Activated naive CD4-positive, alpha-beta T cell treated with anti-CD3 and anti-CD28 coated beads for 36 hours (primary cell): ENCODE data around the gene PIK3R2. TPM values are rescaled to one million over a fixed set of nuclear protein-coding genes. Genes with fewer than 3 reads are reported as not detected.

Experiments
- CTCF ChIA-PET: fragments of 350-600 bp; sonication (Branson Sonifier 250); formaldehyde crosslinking; loops from one replicate; lab custom pipeline; 2021; ENCODE audit warnings: antibody characterized with exemption; lab: Charles Lee
- DNase-seq: peaks from one replicate; pipeline ENCODE4 v3.0.0-alpha.2; 2020
- H3K27ac Mint-ChIP-seq: one replicate; pipeline ENCODE4 v1.8.0; 2021; ENCODE audit warnings: mild to moderate bottlenecking, mixed read lengths
- H3K27me3 Mint-ChIP-seq: one replicate; pipeline ENCODE4 v1.8.0; 2021; ENCODE audit warnings: low read depth, mixed read lengths
- H3K36me3 Mint-ChIP-seq: one replicate; pipeline ENCODE4 v1.8.0; 2021; ENCODE audit warnings: low read depth, mixed read lengths
- H3K4me1 Mint-ChIP-seq: one replicate; pipeline ENCODE4 v1.8.0; 2021; ENCODE audit warnings: low read depth, mixed read lengths
- H3K4me3 Mint-ChIP-seq: one replicate; pipeline ENCODE4 v1.8.0; 2021; ENCODE audit warnings: mild to moderate bottlenecking, moderate library complexity, mixed read lengths
- H3K9me3 Mint-ChIP-seq: one replicate; pipeline ENCODE4 v1.8.0; 2021; ENCODE audit warnings: mixed read lengths
- intact Hi-C: fragments of 100-400 bp; cut with micrococcal nuclease; formaldehyde crosslinking; loops from one replicate; pipeline ENCODE4 v1.15.1; 2023
- total RNA-seq, 2 experiments: library from RNA; stranded (reverse); gene quantifications; one replicate each; pipeline ENCODE4 v1.2.3, GENCODE V29; 2021

PIK3R2 gene
- total RNA-seq, 2 experiments from 2014 or later: 16.1 to 16.3 TPM

- Mint-ChIP-seq H3K4me1 (no peaks in the 10 kb centered on the region), H3K27ac (no peak overlapping the region), H3K4me3 (no peak overlapping the region), H3K9me3 (no peaks in the 10 kb centered on the region), H3K27me3 (no peaks in the 10 kb centered on the region), H3K36me3 (no peaks in the 10 kb centered on the region)
- intact Hi-C loops: no loop called here
- DNase-seq: no peak
- CTCF ChIA-PET: interaction anchor here (0.6 kb wide), 3 partner anchors 87 to 215 kb away, joined by 3 to 4 read pairs (median 4); no protein-coding TSS in a partner anchor
Measured at GRCh38 chr19:18185538-18185937, 32.6 kb downstream of the PIK3R2 start.

DNA sequence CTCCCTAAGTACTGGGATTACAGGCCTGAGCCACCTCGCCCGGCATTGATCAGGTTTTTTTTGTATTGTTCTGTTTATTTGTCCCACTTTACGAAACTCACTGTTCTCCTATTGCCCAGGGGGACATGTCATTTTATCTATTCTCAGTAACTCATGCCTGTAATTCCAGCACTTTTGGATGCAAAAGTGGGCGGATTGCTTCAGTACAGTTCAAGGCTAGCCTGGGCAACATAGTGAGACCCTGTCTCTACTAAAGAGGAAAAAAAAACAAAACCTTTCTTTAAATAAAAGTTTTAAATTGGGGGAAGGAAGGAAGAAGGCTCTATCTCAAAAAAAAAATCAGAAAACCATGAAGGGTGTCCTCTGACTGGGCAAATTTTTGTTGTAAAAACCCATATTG, 37.3 kb downstream of the PIK3R2 start:
- peaks cover 19% of the 10 kb centered on the region for H3K4me1 Mint-ChIP-seq
- no peaks in the 10 kb centered on the region for H3K27me3 Mint-ChIP-seq
- H3K27ac Mint-ChIP-seq: no peak overlapping the region
- CTCF ChIA-PET: interaction anchor here (1.4 kb wide), 1 partner anchor 59 kb away, joined by 6 read pairs; no protein-coding TSS in a partner anchor
- H3K36me3 Mint-ChIP-seq: no peaks in the 10 kb centered on the region
- intact Hi-C loops: loop anchor here (5.0 kb wide), 1 partner anchor 243 kb away; no protein-coding TSS in a partner anchor
- no peak for DNase-seq
- no peaks in the 10 kb centered on the region for H3K9me3 Mint-ChIP-seq
- no peak overlapping the region for H3K4me3 Mint-ChIP-seq

GRCh38 chr19:18191640-18192062, 38.7 kb downstream of the PIK3R2 start:
- no peaks in the 10 kb centered on the region for H3K36me3 Mint-ChIP-seq
- H3K27me3 Mint-ChIP-seq: no peaks in the 10 kb centered on the region
- no peak for DNase-seq
- CTCF ChIA-PET: interaction anchor here (0.8 to 3.5 kb wide), 8 partner anchors 9 to 199 kb away, joined by 3 to 28 read pairs (median 4); partner anchors contain the start of gene RAB3A
- H3K9me3 Mint-ChIP-seq: no peaks in the 10 kb centered on the region
- intact Hi-C loops: loop anchor here (1.0 to 5.0 kb wide), 10 partner anchors 17 to 331 kb away; partner anchors contain the start of genes ELL, LSM4 and PGPEP1
- H3K4me3 Mint-ChIP-seq: peak overlapping the region; percentile 83
- H3K27ac Mint-ChIP-seq: peak overlapping the region; percentile 90
- H3K4me1 Mint-ChIP-seq: peaks cover 19% of the 10 kb centered on the region

DNA sequence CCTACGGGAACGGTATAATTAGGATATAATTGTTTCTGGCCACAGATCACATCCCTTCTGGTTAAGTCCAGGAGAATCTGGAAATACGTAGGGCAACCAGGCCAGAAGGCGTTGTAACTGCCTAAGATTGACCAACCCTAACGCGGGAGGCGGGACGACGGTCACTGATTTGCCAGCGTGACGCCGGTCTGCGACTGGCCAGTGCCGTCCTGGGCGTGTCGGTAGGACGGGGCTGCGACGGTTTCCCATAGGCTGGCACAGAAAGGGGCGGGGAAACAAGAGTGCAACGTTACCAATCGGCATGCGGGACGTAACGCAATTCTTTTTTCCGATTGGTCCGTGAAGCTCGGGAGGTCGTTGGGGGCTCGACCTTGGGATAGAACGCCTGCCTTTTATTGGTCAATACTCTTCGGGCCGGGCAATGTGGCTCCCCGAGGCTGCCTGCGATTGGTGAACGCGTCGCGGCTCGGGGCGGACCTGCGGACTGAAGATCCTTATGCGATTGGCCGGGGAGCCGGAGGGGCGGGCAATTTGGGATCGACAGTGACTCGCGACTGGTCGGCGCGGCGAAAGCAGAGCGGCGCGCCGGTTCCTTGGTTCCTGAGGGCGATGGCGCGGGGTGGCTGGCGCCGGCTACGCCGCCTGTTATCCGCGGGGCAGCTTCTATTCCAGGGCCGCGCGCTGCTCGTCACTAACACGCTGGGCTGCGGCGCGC, 39.9 kb downstream of the PIK3R2 start, which contains the start of gene MPV17L2:
TSS of gene MPV17L2 (plus strand) at position 546 of the 715 bp plus-strand sequence. CDS start at position 610, 64 bp downstream.
- Mint-ChIP-seq H3K4me3 (peak within 1 kb of the TSS; percentile 83), H3K9me3 (no peaks in the 10 kb centered on the region), H3K27me3 (no peaks in the 10 kb centered on the region), H3K4me1 (peaks cover 19% of the 10 kb centered on the region), H3K27ac (peak within 1 kb of the TSS; percentile 90), H3K36me3 (no peaks in the 10 kb centered on the region)
- intact Hi-C loops: loop anchor here (1.0 to 5.0 kb wide), 11 partner anchors 11 to 329 kb away; partner anchors contain the start of genes ELL, LSM4, PGPEP1 and RAB3A
- CTCF ChIA-PET: interaction anchor here (0.6 to 3.5 kb wide), 10 partner anchors 11 to 198 kb away, joined by 3 to 28 read pairs (median 4); partner anchors contain the start of gene RAB3A
- DNase-seq: peak; percentile 100

- no peak for DNase-seq
- peaks cover 19% of the 10 kb centered on the region for H3K4me1 Mint-ChIP-seq
- intact Hi-C loops: loop anchor here (1.0 to 5.0 kb wide), 4 partner anchors 11 to 246 kb away; partner anchors contain the start of genes PGPEP1 and RAB3A
- no peaks in the 10 kb centered on the region for H3K9me3 Mint-ChIP-seq
- H3K36me3 Mint-ChIP-seq: peaks cover 3% of the 10 kb centered on the region
- peak overlapping the region; percentile 83 for H3K4me3 Mint-ChIP-seq
- CTCF ChIA-PET: interaction anchor here (0.6 to 3.5 kb wide), 8 partner anchors 10 to 145 kb away, joined by 3 to 28 read pairs (median 4); partner anchors contain the start of gene RAB3A
- H3K27me3 Mint-ChIP-seq: no peaks in the 10 kb centered on the region
- peak overlapping the region; percentile 90 for H3K27ac Mint-ChIP-seq
Measured at GRCh38 chr19:18193388-18194180, 40.6 kb downstream of the PIK3R2 start.

- no peak for DNase-seq
- H3K27me3 Mint-ChIP-seq: no peaks in the 10 kb centered on the region
- H3K4me3 Mint-ChIP-seq: peak overlapping the region; percentile 83
- intact Hi-C loops: loop anchor here (5.0 kb wide), 1 partner anchor 247 kb away; no protein-coding TSS in a partner anchor
- H3K9me3 Mint-ChIP-seq: no peaks in the 10 kb centered on the region
- CTCF ChIA-PET: interaction anchor here (3.5 kb wide), 1 partner anchor 58 kb away, joined by 28 read pairs; no protein-coding TSS in a partner anchor
- peaks cover 3% of the 10 kb centered on the region for H3K36me3 Mint-ChIP-seq
- no peak overlapping the region for H3K27ac Mint-ChIP-seq
- H3K4me1 Mint-ChIP-seq: peaks cover 19% of the 10 kb centered on the region
Measured at GRCh38 chr19:18194181-18194530, 41.2 kb downstream of the PIK3R2 start.

DNA sequence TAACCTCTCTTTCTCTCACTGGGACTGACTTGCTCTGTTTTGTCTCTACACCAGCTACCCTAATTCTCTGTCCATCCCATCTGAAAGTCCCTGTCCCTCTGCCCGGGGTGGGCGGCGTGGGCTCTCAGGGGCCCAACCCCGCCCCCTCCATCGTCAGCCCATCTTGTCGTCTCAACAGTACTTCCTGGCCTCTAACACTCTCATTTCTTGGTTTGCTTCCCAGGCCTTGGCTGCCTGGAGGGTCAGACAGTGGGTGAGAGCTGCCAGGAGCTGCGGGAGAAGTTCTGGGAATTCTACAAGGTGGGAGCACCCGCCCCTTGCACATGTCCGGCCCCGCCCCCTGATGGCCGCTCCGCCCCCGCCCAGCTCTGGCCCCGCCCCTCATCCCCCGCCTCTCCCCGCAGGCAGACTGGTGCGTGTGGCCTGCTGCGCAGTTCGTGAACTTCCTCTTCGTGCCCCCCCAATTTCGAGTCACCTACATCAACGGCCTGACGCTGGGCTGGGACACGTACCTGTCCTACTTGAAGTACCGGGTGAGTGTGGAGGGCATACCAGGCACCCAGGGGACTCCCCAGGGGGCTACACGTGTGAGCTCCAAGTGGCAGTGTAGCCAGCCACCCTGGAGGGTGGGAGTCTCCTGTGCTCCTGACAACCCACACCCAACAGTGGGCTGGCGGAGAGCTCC, 41.7 kb downstream of the PIK3R2 start:
- Mint-ChIP-seq H3K4me1 (peaks cover 19% of the 10 kb centered on the region), H3K9me3 (no peaks in the 10 kb centered on the region), H3K36me3 (peaks cover 3% of the 10 kb centered on the region), H3K27me3 (no peaks in the 10 kb centered on the region), H3K4me3 (peak overlapping the region; percentile 83), H3K27ac (peak overlapping the region; percentile 13)
- intact Hi-C loops: loop anchor here (5.0 kb wide), 1 partner anchor 247 kb away; no protein-coding TSS in a partner anchor
- DNase-seq: peak; percentile 23
- CTCF ChIA-PET: interaction anchor here (3.5 kb wide), 1 partner anchor 58 kb away, joined by 28 read pairs; no protein-coding TSS in a partner anchor

GRCh38 chr19:18196511-18196845, 43.5 kb downstream of the PIK3R2 start:
- no peaks in the 10 kb centered on the region for H3K9me3 Mint-ChIP-seq
- no peak overlapping the region for H3K4me3 Mint-ChIP-seq
- peaks cover 5% of the 10 kb centered on the region for H3K36me3 Mint-ChIP-seq
- no peak overlapping the region for H3K27ac Mint-ChIP-seq
- CTCF ChIA-PET: no interaction called here
- H3K27me3 Mint-ChIP-seq: no peaks in the 10 kb centered on the region
- peaks cover 21% of the 10 kb centered on the region for H3K4me1 Mint-ChIP-seq
- no peak for DNase-seq
- intact Hi-C loops: no loop called here

DNA sequence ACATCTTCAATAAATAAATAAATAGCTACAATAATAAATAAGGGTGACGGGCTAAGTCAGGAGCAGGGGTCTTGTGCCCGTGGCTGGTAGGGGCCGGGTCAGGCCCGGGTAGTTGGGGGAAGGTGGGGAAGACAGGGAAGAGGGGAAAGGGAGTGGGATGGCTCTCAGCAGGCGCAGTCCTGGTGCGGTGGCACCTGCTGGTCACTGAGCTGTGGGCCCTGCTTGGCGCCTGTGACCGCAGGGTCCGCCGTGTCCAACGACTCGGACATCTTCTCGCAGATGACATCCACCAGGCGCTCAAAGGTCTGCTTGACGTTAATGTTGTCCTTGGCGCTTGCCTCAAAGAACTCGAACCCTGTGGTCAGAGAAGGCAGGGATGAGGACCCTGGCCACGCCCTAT, 44.3 kb downstream of the PIK3R2 start:
- CTCF ChIA-PET: no interaction called here
- no peak overlapping the region for H3K27ac Mint-ChIP-seq
- H3K4me3 Mint-ChIP-seq: no peak overlapping the region
- no peak for DNase-seq
- H3K4me1 Mint-ChIP-seq: peaks cover 18% of the 10 kb centered on the region
- intact Hi-C loops: no loop called here
- H3K36me3 Mint-ChIP-seq: peaks cover 10% of the 10 kb centered on the region
- H3K27me3 Mint-ChIP-seq: no peaks in the 10 kb centered on the region
- H3K9me3 Mint-ChIP-seq: no peaks in the 10 kb centered on the region

GRCh38 chr19:18197941-18198340, 45.0 kb downstream of the PIK3R2 start:
- no peak overlapping the region for H3K4me3 Mint-ChIP-seq
- no peak for DNase-seq
- H3K27ac Mint-ChIP-seq: no peak overlapping the region
- CTCF ChIA-PET: interaction anchor here (0.5 to 1.5 kb wide), 2 partner anchors 11 to 82 kb away, joined by 3 to 6 read pairs; no protein-coding TSS in a partner anchor
- H3K4me1 Mint-ChIP-seq: peaks cover 22% of the 10 kb centered on the region
- intact Hi-C loops: no loop called here
- H3K9me3 Mint-ChIP-seq: no peaks in the 10 kb centered on the region
- no peaks in the 10 kb centered on the region for H3K27me3 Mint-ChIP-seq
- peaks cover 11% of the 10 kb centered on the region for H3K36me3 Mint-ChIP-seq

DNA sequence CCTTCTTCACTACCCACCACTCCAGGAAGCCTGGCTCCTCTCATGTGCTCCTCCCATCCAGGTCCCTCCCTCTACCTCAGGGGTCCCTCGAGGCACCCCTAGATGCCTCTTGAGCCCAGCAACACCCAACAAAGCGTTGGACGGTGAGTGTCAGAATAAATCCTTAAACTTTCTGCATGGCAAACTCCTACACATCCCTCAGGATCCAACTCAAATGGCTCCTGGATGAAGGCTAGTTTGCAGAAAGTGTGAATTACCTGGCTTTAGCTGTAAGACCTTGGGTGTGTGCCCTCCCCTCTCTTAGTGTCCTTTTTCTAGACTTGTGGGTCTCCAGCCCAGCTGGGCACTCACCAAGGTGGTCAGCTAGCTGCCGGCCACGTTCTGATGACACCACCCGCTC, 45.4 kb downstream of the PIK3R2 start:
- intact Hi-C loops: no loop called here
- Mint-ChIP-seq H3K4me1 (peaks cover 26% of the 10 kb centered on the region), H3K9me3 (no peaks in the 10 kb centered on the region), H3K4me3 (no peak overlapping the region), H3K27me3 (no peaks in the 10 kb centered on the region), H3K27ac (no peak overlapping the region), H3K36me3 (peaks cover 11% of the 10 kb centered on the region)
- no peak for DNase-seq
- CTCF ChIA-PET: interaction anchor here (0.5 to 1.5 kb wide), 2 partner anchors 11 to 82 kb away, joined by 3 to 6 read pairs; no protein-coding TSS in a partner anchor
